ENCODE data around the gene CACNG4.
"Not testable (repeated sequence)": the region's sequence is repeated elsewhere in the genome, so short reads cannot be mapped to it uniquely, and the experiment has no call there.

Gene CACNG4

GRCh38 chr17:66966298-66966697, 1.8 kb downstream of the CACNG4 start:
- DNase-seq = no peak

- no peak for DNase-seq
These were observed 2.4 kb downstream of the CACNG4 start for GRCh38 chr17:66966704-66967418.

GRCh38 chr17:66967837-66968543, 3.5 kb downstream of the CACNG4 start:
- no peak for DNase-seq

- no peak for DNase-seq
These were observed 4.4 kb downstream of the CACNG4 start for GRCh38 chr17:66968916-66969315.

GRCh38 chr17:66970140-66970539, 5.6 kb downstream of the CACNG4 start:
- no peak for DNase-seq

- no peak for DNase-seq
These were observed 6.3 kb downstream of the CACNG4 start for GRCh38 chr17:66970797-66971196.

GRCh38 chr17:66971264-66971663, 6.8 kb downstream of the CACNG4 start:
- DNase-seq = no peak

GRCh38 chr17:66971730-66972441, 7.4 kb downstream of the CACNG4 start:
- DNase-seq = no peak

- not testable (repeated sequence) for DNase-seq
These were observed 7.9 kb downstream of the CACNG4 start for GRCh38 chr17:66972442-66972830.

- no peak for DNase-seq
These were observed 10.7 kb downstream of the CACNG4 start for GRCh38 chr17:66975188-66975587.

GRCh38 chr17:66975614-66976378, 11.3 kb downstream of the CACNG4 start:
- DNase-seq = no peak

- no peak for DNase-seq
These were observed 11.8 kb downstream of the CACNG4 start for GRCh38 chr17:66976379-66976663.

GRCh38 chr17:66976781-66977201, 12.3 kb downstream of the CACNG4 start:
- no peak for DNase-seq

GRCh38 chr17:66978514-66979061, 14.1 kb downstream of the CACNG4 start:
- no peak for DNase-seq

- no peak for DNase-seq
These were observed 16.4 kb downstream of the CACNG4 start for GRCh38 chr17:66980896-66981295.

- DNase-seq = no peak
These were observed 17.5 kb downstream of the CACNG4 start for GRCh38 chr17:66981983-66982508.

- DNase-seq = no peak
These were observed 19.0 kb downstream of the CACNG4 start for GRCh38 chr17:66983414-66984021.

GRCh38 chr17:66984730-66985129, 20.2 kb downstream of the CACNG4 start:
- DNase-seq = no peak

GRCh38 chr17:66985338-66986237, 21.1 kb downstream of the CACNG4 start:
- no peak for DNase-seq

- DNase-seq = no peak
These were observed 22.2 kb downstream of the CACNG4 start for GRCh38 chr17:66986659-66987058.

- DNase-seq = no peak
These were observed 22.6 kb downstream of the CACNG4 start for GRCh38 chr17:66987059-66987616.

All from CD4-positive, alpha-beta T cell treated with Interleukin-4 for 1 hour (primary cell).